ENCODE measurements around the gene LSM14A.
"Not testable (repeated sequence)": the region's sequence is repeated elsewhere in the genome, so short reads cannot be mapped to it uniquely, and the experiment has no call there.

The LSM14A gene

DNA sequence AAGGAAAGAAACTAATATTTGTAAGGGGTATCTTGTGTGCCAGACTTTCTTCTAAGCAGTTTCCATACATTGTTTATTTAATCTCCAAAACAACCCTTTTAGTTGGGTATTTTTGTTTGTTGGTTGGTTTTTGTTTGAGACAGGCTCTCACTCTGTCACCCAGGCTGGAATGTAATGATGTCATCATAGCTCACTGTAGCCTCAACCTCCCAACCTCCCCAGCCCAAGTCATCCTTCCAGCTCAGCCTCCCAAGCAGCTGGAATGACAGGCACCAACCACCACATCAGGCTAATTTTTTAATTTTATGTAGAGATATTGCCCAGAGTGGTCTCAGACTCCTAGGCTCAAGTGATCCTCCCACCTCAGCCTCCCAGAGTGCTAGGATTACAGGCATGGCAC, 41.2 kb upstream of the LSM14A start:
- CTCF ChIA-PET: interaction anchor here (0.7 to 1.0 kb wide), 4 partner anchors 10 to 35 kb away, joined by 3 to 4 read pairs (median 3); no protein-coding TSS in a partner anchor
- H3K4me3 ChIP-seq (ENCODE audit: low read depth, low read length): no peak overlapping the region
- no peak for DNase-seq (ENCODE audit: low read depth, low spot score)
- POLR2A ChIA-PET: no interaction called here
- TF ChIP-seq, protein P1, sequence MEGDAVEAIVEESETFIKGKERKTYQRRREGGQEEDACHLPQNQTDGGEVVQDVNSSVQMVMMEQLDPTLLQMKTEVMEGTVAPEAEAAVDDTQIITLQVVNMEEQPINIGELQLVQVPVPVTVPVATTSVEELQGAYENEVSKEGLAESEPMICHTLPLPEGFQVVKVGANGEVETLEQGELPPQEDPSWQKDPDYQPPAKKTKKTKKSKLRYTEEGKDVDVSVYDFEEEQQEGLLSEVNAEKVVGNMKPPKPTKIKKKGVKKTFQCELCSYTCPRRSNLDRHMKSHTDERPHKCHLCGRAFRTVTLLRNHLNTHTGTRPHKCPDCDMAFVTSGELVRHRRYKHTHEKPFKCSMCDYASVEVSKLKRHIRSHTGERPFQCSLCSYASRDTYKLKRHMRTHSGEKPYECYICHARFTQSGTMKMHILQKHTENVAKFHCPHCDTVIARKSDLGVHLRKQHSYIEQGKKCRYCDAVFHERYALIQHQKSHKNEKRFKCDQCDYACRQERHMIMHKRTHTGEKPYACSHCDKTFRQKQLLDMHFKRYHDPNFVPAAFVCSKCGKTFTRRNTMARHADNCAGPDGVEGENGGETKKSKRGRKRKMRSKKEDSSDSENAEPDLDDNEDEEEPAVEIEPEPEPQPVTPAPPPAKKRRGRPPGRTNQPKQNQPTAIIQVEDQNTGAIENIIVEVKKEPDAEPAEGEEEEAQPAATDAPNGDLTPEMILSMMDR (IDR thresholded peaks at IDR 0.05; ENCODE audit: insufficient read depth, low read length, missing control alignments): no peak

DNA sequence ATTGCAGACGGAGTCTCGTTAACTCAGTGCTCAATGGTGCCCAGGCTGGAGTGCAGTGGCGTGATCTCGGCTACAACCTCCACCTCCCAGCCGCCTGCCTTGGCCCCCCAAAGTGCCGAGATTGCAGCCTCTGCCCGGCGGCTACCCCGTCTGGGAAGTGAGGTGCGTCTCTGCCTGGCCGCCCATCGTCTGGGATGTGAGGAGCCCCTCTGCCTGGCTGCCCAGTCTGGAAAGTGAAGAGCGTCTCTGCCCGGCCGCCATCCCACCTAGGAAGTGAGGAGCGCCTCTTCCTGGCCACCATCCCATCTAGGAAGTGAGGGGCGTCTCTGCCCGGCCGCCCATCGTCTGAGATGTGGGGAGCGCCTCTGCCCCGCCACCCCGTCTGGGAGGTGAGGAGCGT, 40.2 kb upstream of the LSM14A start:
- POLR2A ChIA-PET; CTCF ChIA-PET; H3K4me3 ChIP-seq (ENCODE audit: low read depth, low read length); DNase-seq (ENCODE audit: low read depth, low spot score): not testable (repeated sequence)

- DNase-seq (ENCODE audit: low read depth, low spot score); POLR2A ChIA-PET; H3K4me3 ChIP-seq (ENCODE audit: low read depth, low read length); CTCF ChIA-PET: not testable (repeated sequence)
These were observed 39.6 kb upstream of the LSM14A start for GRCh38 chr19:34132706-34133105.

- ChIA-PET CTCF (interaction anchor here (0.8 to 4.7 kb wide), 4 partner anchors 9 to 357 kb away, joined by 3 to 54 read pairs (median 10); no protein-coding TSS in a partner anchor), POLR2A (interaction anchor here (0.9 kb wide), 1 partner anchor 38 kb away, joined by 3 read pairs; no protein-coding TSS in a partner anchor)
- no peak for DNase-seq (ENCODE audit: low read depth, low spot score)
- peak overlapping the region; percentile 73 for H3K4me3 ChIP-seq (ENCODE audit: low read depth, low read length)
- TF ChIP-seq, protein P1 (IDR thresholded peaks at IDR 0.05; ENCODE audit: insufficient read depth, low read length, missing control alignments): no peak
These were observed 37.9 kb upstream of the LSM14A start for GRCh38 chr19:34134190-34135053.

DNA sequence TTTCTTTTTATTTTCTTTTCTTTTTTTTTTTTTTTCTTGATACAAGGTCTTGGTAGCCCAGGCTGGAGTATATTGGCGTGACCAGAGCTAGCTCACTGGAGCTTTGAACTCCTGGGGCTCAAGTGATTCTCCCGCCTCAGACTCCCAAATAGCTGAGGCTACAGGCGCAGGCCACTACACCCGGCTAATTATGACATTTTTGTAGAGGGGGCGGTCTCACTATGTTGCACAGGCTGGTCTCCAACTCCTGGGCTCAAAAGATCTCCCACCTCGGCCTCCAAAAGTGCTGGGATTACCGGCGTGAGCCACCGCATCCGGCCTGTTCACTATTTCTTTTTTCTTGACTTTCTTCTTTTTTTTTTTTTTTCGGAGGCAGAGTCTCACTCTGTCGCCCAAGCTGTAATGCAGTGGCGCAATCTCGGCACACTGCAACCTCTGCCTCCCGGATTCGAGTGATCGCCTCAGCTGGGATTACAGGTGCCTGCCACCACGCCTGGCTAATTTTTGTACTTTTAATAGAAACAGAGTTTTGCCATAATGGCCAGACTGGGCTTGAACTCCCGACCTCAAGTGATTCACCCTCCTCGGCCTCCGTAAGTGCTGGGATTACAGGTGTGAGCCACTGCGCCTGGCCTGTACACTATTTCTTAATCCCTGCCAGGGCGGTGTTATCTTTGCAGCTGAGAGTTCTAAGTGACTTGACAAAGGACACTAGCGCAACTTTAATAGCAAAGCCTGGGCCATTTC, 37.1 kb upstream of the LSM14A start:
- peak overlapping the region; percentile 73 for H3K4me3 ChIP-seq (ENCODE audit: low read depth, low read length)
- ChIA-PET POLR2A (no interaction called here), CTCF (interaction anchor here (0.8 to 4.7 kb wide), 5 partner anchors 10 to 358 kb away, joined by 3 to 54 read pairs (median 6); no protein-coding TSS in a partner anchor)
- no peak for DNase-seq (ENCODE audit: low read depth, low spot score)
- TF ChIP-seq, protein P1 (IDR thresholded peaks at IDR 0.05; ENCODE audit: insufficient read depth, low read length, missing control alignments): no peak

- DNase-seq (ENCODE audit: low read depth, low spot score): no peak
- POLR2A ChIA-PET: no interaction called here
- CTCF ChIA-PET: interaction anchor here (0.9 to 4.7 kb wide), 4 partner anchors 10 to 17 kb away, joined by 3 to 54 read pairs (median 5); no protein-coding TSS in a partner anchor
- no peak overlapping the region for H3K4me3 ChIP-seq (ENCODE audit: low read depth, low read length)
- TF ChIP-seq, protein P1 (IDR thresholded peaks at IDR 0.05; ENCODE audit: insufficient read depth, low read length, missing control alignments): no peak
These were observed 36.3 kb upstream of the LSM14A start for GRCh38 chr19:34135821-34136611.
